GM12878 (cell line): ENCODE measurements around the gene SRRD. TPM values are rescaled to one million over a fixed set of nuclear protein-coding genes. Genes with fewer than 3 reads are reported as not detected.

Experiments
- ATAC-seq: fragments of 200-7000 bp; cut with Tn5 transposase; 3 replicates; pipeline ENCODE4 v1.9.1; 2020; ENCODE audit warnings: mild to moderate bottlenecking, moderate library complexity
- BruUV-seq: library from RNA; stranded (reverse); fragments of 400-500 nt; replicated peaks from 2 replicates; lab custom pipeline; 2021; lab: Mats Ljungman, UMichigan
- CTCF ChIA-PET: fragments of 300-600 bp; sonication (Branson Sonifier 250); formaldehyde crosslinking; extraction: SDS; loops from one replicate; lab custom pipeline; 2021; ENCODE audit warnings: inconsistent platforms; lab: Yijun Ruan, JAX
- POLR2A ChIA-PET: fragments of 350-600 bp; formaldehyde crosslinking; extraction: SDS; loops from one replicate; lab custom pipeline; 2021; ENCODE audit warnings: inconsistent platforms; lab: Charles Lee
- RAD21 ChIA-PET: fragments of 300-600 bp; sonication (Branson Sonifier 250); formaldehyde crosslinking; loops from one replicate; lab custom pipeline; 2023; ENCODE audit warnings: antibody characterized with exemption; ENCODE audit not compliant: unreplicated experiment; lab: Charles Lee
- SMC1A ChIA-PET: fragments of 300-600 bp; sonication (Branson Sonifier 250); formaldehyde crosslinking; loops from one replicate; lab custom pipeline; 2023; ENCODE audit not compliant: unreplicated experiment, uncharacterized antibody; lab: Charles Lee
- DNase-seq: peaks from one replicate; pipeline ENCODE4 v3.0.0-alpha.2; 2011; ENCODE audit warnings: low read depth, low spot score
- FAIRE-seq: peaks from 3 replicates; lab custom pipeline; 2011; peaks lifted over from hg19 to GRCh38; lab: Jason Lieb, UNC
- H2AFZ ChIP-seq: 2 replicates; pipeline ENCODE4 v1.6.0; 2011; ENCODE audit warnings: low read depth, low read length, control low read depth; ENCODE audit not compliant: control insufficient read depth
- H3K27ac ChIP-seq: 2 replicates; pipeline ENCODE4 v1.5.1; 2011; ENCODE audit warnings: control low read depth; ENCODE audit not compliant: control insufficient read depth, insufficient read depth
- H3K27me3 ChIP-seq, 2 experiments: replicated peaks in 1 of 2; 2 replicates each; pipeline versions ENCODE4 v1.6.0 to v1.6.1; 2011; ENCODE audit warnings: low read length in 1 of 2; ENCODE audit not compliant: control insufficient read depth in 2 of 2, insufficient read depth in 2 of 2
- H3K36me3 ChIP-seq, 2 experiments: 2 replicates each; pipeline ENCODE4 v1.5.1; 2011; ENCODE audit warnings: low read length in 1 of 2; ENCODE audit not compliant: control insufficient read depth in 2 of 2, insufficient read depth in 2 of 2
- H3K4me1 ChIP-seq: 2 replicates; pipeline ENCODE4 v1.6.1; 2011; ENCODE audit warnings: mild to moderate bottlenecking, low read length, moderate library complexity, mixed read lengths; ENCODE audit not compliant: control insufficient read depth, insufficient read depth
- H3K4me2 ChIP-seq: 2 replicates; pipeline ENCODE4 v1.6.0; 2011; ENCODE audit warnings: control low read depth; ENCODE audit not compliant: control insufficient read depth, insufficient read depth
- H3K4me3 ChIP-seq: fragments of 200-600 bp; sonication (generic); 2 replicates; pipeline ENCODE4 v1.5.1; 2016
- H3K79me2 ChIP-seq: 2 replicates; pipeline ENCODE4 v1.6.0; 2011; ENCODE audit warnings: low read length; ENCODE audit not compliant: control insufficient read depth, insufficient read depth
- H3K9ac ChIP-seq: 2 replicates; pipeline ENCODE4 v1.8.0; 2011; ENCODE audit warnings: low read length, control low read depth, mixed read lengths; ENCODE audit not compliant: control insufficient read depth, insufficient read depth
- H3K9me3 ChIP-seq: replicated peaks from 3 replicates; pipeline ENCODE4 v1.5.1; 2011; ENCODE audit warnings: mild to moderate bottlenecking, low read length; ENCODE audit not compliant: control insufficient read depth, insufficient read depth
- H4K20me1 ChIP-seq: 2 replicates; pipeline ENCODE4 v1.6.0; 2011; ENCODE audit not compliant: control insufficient read depth, insufficient read depth
- BHLHE40 ChIP-seq, 2 experiments: fragments of 450-650 bp in 1 of 2; IDR thresholded peaks; 2 replicates each; pipeline ENCODE4 v1.6.1; 2011 to 2017; ENCODE audit warnings: low read depth in 2 of 2, borderline replicate concordance in 1 of 2, improper control_type of control experiment in 1 of 2, low read length in 1 of 2, mild to moderate bottlenecking in 1 of 2
- E2F8 ChIP-seq: fragments of 450-650 bp; IDR thresholded peaks from 2 replicates; pipeline ENCODE4 v1.6.1; 2018; ENCODE audit warnings: mild to moderate bottlenecking, low read depth, moderate library complexity; ENCODE audit not compliant: partially characterized antibody
- EGR1 ChIP-seq, 2 experiments: IDR thresholded peaks; 1 replicate in 1 of 2; 2 replicates in 1 of 2; pipeline ENCODE4 v1.6.1; 2011 to 2012; ENCODE audit warnings: low read depth in 2 of 2, low read length in 2 of 2, borderline replicate concordance in 1 of 2, mild to moderate bottlenecking in 1 of 2, moderate library complexity in 1 of 2
- GATAD2B ChIP-seq: fragments of 450-650 bp; conservative IDR thresholded peaks from 2 replicates; pipeline ENCODE4 v1.6.1; 2017; ENCODE audit warnings: low read depth, mild to moderate bottlenecking, moderate library complexity
- MYB ChIP-seq: fragments of 150-350 bp; IDR thresholded peaks from 2 replicates; pipeline ENCODE4 v1.6.1; 2014; ENCODE audit warnings: mild to moderate bottlenecking, low read depth, low read length, borderline replicate concordance
- PAX5 ChIP-seq: IDR thresholded peaks from 2 replicates; pipeline ENCODE4 v1.6.1; 2011; ENCODE audit warnings: low read depth, low read length, borderline replicate concordance
- RELB ChIP-seq: fragments of 450-650 bp; IDR thresholded peaks from 2 replicates; pipeline ENCODE4 v1.6.1; 2017; ENCODE audit warnings: low read depth, mild to moderate bottlenecking, moderate library complexity
- RFX5 ChIP-seq: IDR thresholded peaks from 2 replicates; pipeline ENCODE4 v1.6.1; 2011; ENCODE audit warnings: low read depth, low read length, improper control_type of control experiment
- RUNX3 ChIP-seq: IDR thresholded peaks from 2 replicates; pipeline ENCODE4 v1.6.1; 2012; ENCODE audit warnings: low read length, inconsistent platforms
- ZBTB11 ChIP-seq: fragments of 450-650 bp; formaldehyde crosslinking; IDR thresholded peaks from 2 replicates; pipeline ENCODE4 v1.5.0; 2022; ENCODE audit warnings: mild to moderate bottlenecking, missing genetic modification characterization
- ZNF622 ChIP-seq: fragments of 450-650 bp; IDR thresholded peaks from 2 replicates; pipeline ENCODE4 v1.6.1; 2017; ENCODE audit warnings: mild to moderate bottlenecking, inconsistent platforms
- WGBS: methylation state at CpG from one replicate; pipeline ENCODE4 v1.1.6; 2016; ENCODE audit warnings: low lambda C conversion rate; ENCODE audit not compliant: insufficient replicate concordance, insufficient coverage; ENCODE audit errors: missing lambda C conversion rate; 5-methylcytosine and 5-hydroxymethylcytosine counted together
- in situ Hi-C: fragments of 300-500 bp; cut with MboI; formaldehyde crosslinking; loops from 9 replicates; pipeline ENCODE4 v1.14.3; 2018; ENCODE audit warnings: mixed read lengths
- intact Hi-C: fragments of 100-400 bp; cut with micrococcal nuclease; formaldehyde crosslinking; loops from one replicate; pipeline ENCODE4 v1.14.2; 2022; ENCODE audit not compliant: unreplicated experiment
- polyA plus RNA-seq, 11 experiments: library from polyadenylated mRNA; depleted of rRNA in 4 of 11; unstranded in 6 of 11; stranded (reverse) in 5 of 11; fragments of >200 nt; fragmentation: Nextera tagmentation in 4 of 11; fragmentation: Illumina TruSeq in 1 of 11; extraction: Ambion mirVana in 4 of 11; extraction: Trizol in 1 of 11; gene quantifications; 1 replicate in 1 of 11; 2 replicates in 10 of 11; pipeline versions ENCODE4 v1.2.1 to v1.2.3, GENCODE V29; 2011 to 2016; ENCODE audit warnings: inconsistent platforms in 2 of 11, missing spikeins in 2 of 11, low read depth in 1 of 11
- total RNA-seq, 4 experiments: library from RNA; depleted of rRNA in 3 of 4; stranded (reverse); fragments of >200 nt in 3 of 4; fragmentation: Illumina TruSeq in 1 of 4; extraction: Trizol in 1 of 4; gene quantifications; 2 replicates each; pipeline versions ENCODE4 v1.2.1 to v1.2.3, GENCODE V29; 2013 to 2021

The SRRD gene
- total and polyA plus RNA-seq, 10 of the 15 experiments (the other 5 are each of a cell fraction or from before 2014, with no cell fraction given), result 4.1 to 50.6 (median 27.5) TPM

- no peak for TF ChIP-seq GATAD2B
- no peak for TF ChIP-seq PAX5
- TF ChIP-seq RUNX3, result peak; percentile 73
Measured at GRCh38 chr22:26502688-26503561, 19.2 kb downstream of the SRRD start (continued).

- intact Hi-C loops (loop anchor here (5.0 kb wide), 2 partner anchors 89 to 164 kb away; partner anchors contain the start of gene TPST2), in situ Hi-C loops (no loop called here)
- ChIA-PET RAD21 (interaction anchor here (1.2 to 2.6 kb wide), 2 partner anchors 135 to 162 kb away, joined by 3 to 9 read pairs; no protein-coding TSS in a partner anchor), POLR2A (interaction anchor here (1.1 kb wide), 1 partner anchor 24 kb away, joined by 3 read pairs; no protein-coding TSS in a partner anchor), SMC1A (interaction anchor here (1.0 to 3.8 kb wide), 13 partner anchors 8 to 170 kb away, joined by 3 to 15 read pairs (median 4); partner anchors contain the start of genes HPS4, MIAT, SRRD and TFIP11), CTCF (interaction anchor here (0.7 to 4.9 kb wide), 17 partner anchors 9 to 1989 kb away, joined by 3 to 44 read pairs (median 7); partner anchors contain the start of genes HPS4, SRRD and TFIP11)
- no TSS peak for BruUV-seq
- no peak for FAIRE-seq
- Histone ChIP-seq H3K9me3 (no peaks in the 10 kb centered on the region), H3K4me3 (no peak overlapping the region), H3K4me2 (no peak overlapping the region), H3K9ac (no peak overlapping the region), H4K20me1 (no peaks in the 10 kb centered on the region), H3K36me3 (peaks cover 24 to 35% of the 10 kb centered on the region in 2 experiments), H3K79me2 (no peaks in the 10 kb centered on the region), H3K4me1 (peaks cover 6% of the 10 kb centered on the region), H2AFZ (no peak overlapping the region), H3K27ac (no peak overlapping the region), H3K27me3 (no peaks in the 10 kb centered on the region)
- WGBS, result 40% methylated on average over 1 of the region's 1 CpG
- no peak for ATAC-seq
- DNase-seq, result no peak
- TF ChIP-seq BHLHE40 (IDR thresholded peaks at IDR 0.05; ENCODE audit: borderline replicate concordance in 1 of 2, low read depth in 2 of 2, low read length in 1 of 2) (no peak), ZNF622 (no peak), RELB (no peak), E2F8 (no peak), EGR1 (IDR thresholded peaks at IDR 0.05; ENCODE audit: borderline replicate concordance in 1 of 2, low read depth in 2 of 2, low read length in 2 of 2) (no peak), ZBTB11 (no peak), RFX5 (no peak), MYB (no peak)
Measured at GRCh38 chr22:26503758-26504157, 20.1 kb downstream of the SRRD start.
